ENCODE measurements around the gene ACKR2. TPM values are rescaled to one million over a fixed set of nuclear protein-coding genes. Genes with fewer than 3 reads are reported as not detected.

Gene ACKR2
- polyA plus RNA-seq, 1 donor from 2014 or later, result not detected

GRCh38 chr3:42846685-42847522 lies 37.7 kb downstream of the ACKR2 start:
- H2AFZ ChIP-seq (ENCODE audit: low read depth, low read length), result no peak overlapping the region
- no peak overlapping the region for H3K4me2 ChIP-seq (ENCODE audit: low read length)
- TF ChIP-seq CTCF (IDR thresholded peaks at IDR 0.05; ENCODE audit: poor library complexity, severe bottlenecking) (no peak), POLR2AphosphoS5 (IDR thresholded peaks at IDR 0.05) (no peak), EZH2 (IDR thresholded peaks at IDR 0.05; ENCODE audit: borderline replicate concordance, insufficient read depth, low read length, poor library complexity, severe bottlenecking) (no peak), REST (IDR thresholded peaks at IDR 0.05; ENCODE audit: borderline replicate concordance) (no peak), TAF1 (IDR thresholded peaks at IDR 0.05; ENCODE audit: low read depth) (no peak), EP300 (conservative IDR thresholded peaks at IDR 0.05; ENCODE audit: poor library complexity, severe bottlenecking) (no peak), RAD21 (conservative IDR thresholded peaks at IDR 0.05) (no peak)
- H3F3A ChIP-seq (ENCODE audit: insufficient read depth, low read length, poor library complexity, severe bottlenecking), result no peaks in the 10 kb centered on the region
- H3K27ac ChIP-seq (ENCODE audit: low read length), result no peak overlapping the region
- H3K36me3 ChIP-seq (ENCODE audit: insufficient read depth, low read length), result no peaks in the 10 kb centered on the region
- H3K9ac ChIP-seq (ENCODE audit: low read length), result no peak overlapping the region
- no peaks in the 10 kb centered on the region for H3K9me3 ChIP-seq (ENCODE audit: low read length)
- no peaks in the 10 kb centered on the region for H3K79me2 ChIP-seq (replicated peaks; ENCODE audit: insufficient read depth, low read length)
- H3K27me3 ChIP-seq (ENCODE audit: insufficient read depth, low read depth, low read length), result no peaks in the 10 kb centered on the region
- H3K4me3 ChIP-seq (ENCODE audit: low read length), result no peak overlapping the region
- no peaks in the 10 kb centered on the region for H3K9me2 ChIP-seq (ENCODE audit: insufficient read depth, low read length)
- no peaks in the 10 kb centered on the region for H4K20me1 ChIP-seq (ENCODE audit: insufficient read depth)

GRCh38 chr3:42847731-42848130 lies 38.5 kb downstream of the ACKR2 start:
- H2AFZ ChIP-seq (ENCODE audit: low read depth, low read length), result no peak overlapping the region
- no peaks in the 10 kb centered on the region for H3K79me2 ChIP-seq (replicated peaks; ENCODE audit: insufficient read depth, low read length)
- H3K9me3 ChIP-seq (ENCODE audit: low read length), result no peaks in the 10 kb centered on the region
- no peaks in the 10 kb centered on the region for H3F3A ChIP-seq (ENCODE audit: insufficient read depth, low read length, poor library complexity, severe bottlenecking)
- no peaks in the 10 kb centered on the region for H3K36me3 ChIP-seq (ENCODE audit: insufficient read depth, low read length)
- H3K9ac ChIP-seq (ENCODE audit: low read length), result no peak overlapping the region
- no peaks in the 10 kb centered on the region for H4K20me1 ChIP-seq (ENCODE audit: insufficient read depth)
- H3K4me3 ChIP-seq (ENCODE audit: low read length), result no peak overlapping the region
- TF ChIP-seq EZH2 (IDR thresholded peaks at IDR 0.05; ENCODE audit: borderline replicate concordance, insufficient read depth, low read length, poor library complexity, severe bottlenecking), result no peak
- TF ChIP-seq MXI1 (conservative IDR thresholded peaks at IDR 0.05; ENCODE audit: poor library complexity, severe bottlenecking), result no peak
- TF ChIP-seq CTCF (IDR thresholded peaks at IDR 0.05; ENCODE audit: poor library complexity, severe bottlenecking), result no peak
- TF ChIP-seq REST (IDR thresholded peaks at IDR 0.05; ENCODE audit: borderline replicate concordance), result no peak
- no peak for TF ChIP-seq EP300 (conservative IDR thresholded peaks at IDR 0.05; ENCODE audit: poor library complexity, severe bottlenecking)
- TF ChIP-seq TAF1 (IDR thresholded peaks at IDR 0.05; ENCODE audit: low read depth), result no peak
- H3K4me2 ChIP-seq (ENCODE audit: low read length), result no peak overlapping the region
- no peaks in the 10 kb centered on the region for H3K27me3 ChIP-seq (ENCODE audit: insufficient read depth, low read depth, low read length)
- no peaks in the 10 kb centered on the region for H3K9me2 ChIP-seq (ENCODE audit: insufficient read depth, low read length)
- no peak overlapping the region for H3K27ac ChIP-seq (ENCODE audit: low read length)

Data from neural cell (in vitro differentiated cells).